GM10248 (cell line): ENCODE data around the gene TMED4.

Experiments
- CTCF ChIA-PET: fragments of 300-600 bp; sonication (Branson Sonifier 250); formaldehyde crosslinking; extraction: SDS; loops from one replicate; lab custom pipeline; 2021; ENCODE audit warnings: antibody characterized with exemption; lab: Yijun Ruan, JAX
- POLR2A ChIA-PET: fragments of 350-650 bp; sonication (Branson Sonifier 250); formaldehyde crosslinking; extraction: SDS; loops from one replicate; lab custom pipeline; 2020; ENCODE audit warnings: antibody characterized with exemption; lab: Yijun Ruan, JAX
- DNase-seq: peaks from one replicate; pipeline ENCODE4 v3.0.0; 2012; ENCODE audit errors: extremely low spot score
- TF ChIP-seq, protein P1 (sequence below): IDR thresholded peaks from 2 replicates; pipeline ENCODE4 v1.5.1; 2012; ENCODE audit warnings: mild to moderate bottlenecking, low read depth; ENCODE audit errors: extremely low read depth, missing control alignments, control extremely low read depth

TMED4 gene

DNA sequence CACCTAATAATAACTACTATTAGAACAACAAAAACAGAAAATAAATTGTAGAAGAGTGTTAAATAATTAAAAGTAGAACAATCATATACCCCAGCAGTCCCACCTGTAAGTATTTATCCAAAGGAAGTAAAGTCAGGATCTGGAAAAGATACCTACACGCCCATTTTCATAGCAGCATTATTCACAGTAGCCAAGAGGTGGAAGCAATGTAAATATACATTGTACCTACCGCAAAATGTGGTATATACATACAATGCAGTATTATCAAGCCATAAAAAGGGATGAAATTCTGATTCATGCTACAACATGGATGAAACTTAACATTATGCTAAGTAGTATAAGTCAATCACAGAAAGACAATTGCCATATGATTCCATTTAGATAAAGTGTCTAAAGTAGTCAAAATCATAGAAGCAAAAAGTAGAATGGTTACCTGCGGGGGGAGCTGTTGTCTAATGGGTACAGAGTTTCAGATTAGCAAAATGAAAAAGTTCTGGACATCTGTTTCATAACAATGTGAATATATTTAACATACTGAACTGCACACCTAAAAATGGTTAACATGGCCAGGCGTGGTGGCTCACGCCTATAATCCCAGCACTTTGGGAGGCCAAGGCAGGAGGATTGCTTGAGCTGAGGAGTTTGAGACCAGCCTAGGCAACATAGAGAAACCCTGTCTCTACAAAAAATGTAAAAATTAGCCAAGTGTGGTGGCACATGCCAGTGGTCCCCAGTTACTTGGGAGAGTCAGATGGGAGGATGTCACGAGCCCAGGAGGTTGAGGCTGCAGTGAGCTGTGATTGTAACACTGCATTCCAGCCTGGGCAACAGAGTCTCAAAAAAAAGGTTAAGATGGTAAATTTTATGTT lies 6.0 kb upstream of the TMED4 start:
- TF ChIP-seq, protein P1, sequence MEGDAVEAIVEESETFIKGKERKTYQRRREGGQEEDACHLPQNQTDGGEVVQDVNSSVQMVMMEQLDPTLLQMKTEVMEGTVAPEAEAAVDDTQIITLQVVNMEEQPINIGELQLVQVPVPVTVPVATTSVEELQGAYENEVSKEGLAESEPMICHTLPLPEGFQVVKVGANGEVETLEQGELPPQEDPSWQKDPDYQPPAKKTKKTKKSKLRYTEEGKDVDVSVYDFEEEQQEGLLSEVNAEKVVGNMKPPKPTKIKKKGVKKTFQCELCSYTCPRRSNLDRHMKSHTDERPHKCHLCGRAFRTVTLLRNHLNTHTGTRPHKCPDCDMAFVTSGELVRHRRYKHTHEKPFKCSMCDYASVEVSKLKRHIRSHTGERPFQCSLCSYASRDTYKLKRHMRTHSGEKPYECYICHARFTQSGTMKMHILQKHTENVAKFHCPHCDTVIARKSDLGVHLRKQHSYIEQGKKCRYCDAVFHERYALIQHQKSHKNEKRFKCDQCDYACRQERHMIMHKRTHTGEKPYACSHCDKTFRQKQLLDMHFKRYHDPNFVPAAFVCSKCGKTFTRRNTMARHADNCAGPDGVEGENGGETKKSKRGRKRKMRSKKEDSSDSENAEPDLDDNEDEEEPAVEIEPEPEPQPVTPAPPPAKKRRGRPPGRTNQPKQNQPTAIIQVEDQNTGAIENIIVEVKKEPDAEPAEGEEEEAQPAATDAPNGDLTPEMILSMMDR: peak; percentile 47
- CTCF ChIA-PET: interaction anchor here (0.9 to 5.0 kb wide), 14 partner anchors 11 to 548 kb away, joined by 3 to 41 read pairs (median 4); partner anchors contain the start of genes H2AZ2 and OGDH
- POLR2A ChIA-PET: no interaction called here
- DNase-seq: no peak

GRCh38 chr7:44583146-44583865 lies 1.3 kb upstream of the TMED4 start:
- POLR2A ChIA-PET: interaction anchor here (0.5 kb wide), 1 partner anchor 397 kb away, joined by 3 read pairs; no protein-coding TSS in a partner anchor
- TF ChIP-seq, protein P1: no peak
- CTCF ChIA-PET: interaction anchor here (0.7 to 1.9 kb wide), 8 partner anchors 18 to 352 kb away, joined by 3 to 5 read pairs (median 3); no protein-coding TSS in a partner anchor
- no peak for DNase-seq

DNA sequence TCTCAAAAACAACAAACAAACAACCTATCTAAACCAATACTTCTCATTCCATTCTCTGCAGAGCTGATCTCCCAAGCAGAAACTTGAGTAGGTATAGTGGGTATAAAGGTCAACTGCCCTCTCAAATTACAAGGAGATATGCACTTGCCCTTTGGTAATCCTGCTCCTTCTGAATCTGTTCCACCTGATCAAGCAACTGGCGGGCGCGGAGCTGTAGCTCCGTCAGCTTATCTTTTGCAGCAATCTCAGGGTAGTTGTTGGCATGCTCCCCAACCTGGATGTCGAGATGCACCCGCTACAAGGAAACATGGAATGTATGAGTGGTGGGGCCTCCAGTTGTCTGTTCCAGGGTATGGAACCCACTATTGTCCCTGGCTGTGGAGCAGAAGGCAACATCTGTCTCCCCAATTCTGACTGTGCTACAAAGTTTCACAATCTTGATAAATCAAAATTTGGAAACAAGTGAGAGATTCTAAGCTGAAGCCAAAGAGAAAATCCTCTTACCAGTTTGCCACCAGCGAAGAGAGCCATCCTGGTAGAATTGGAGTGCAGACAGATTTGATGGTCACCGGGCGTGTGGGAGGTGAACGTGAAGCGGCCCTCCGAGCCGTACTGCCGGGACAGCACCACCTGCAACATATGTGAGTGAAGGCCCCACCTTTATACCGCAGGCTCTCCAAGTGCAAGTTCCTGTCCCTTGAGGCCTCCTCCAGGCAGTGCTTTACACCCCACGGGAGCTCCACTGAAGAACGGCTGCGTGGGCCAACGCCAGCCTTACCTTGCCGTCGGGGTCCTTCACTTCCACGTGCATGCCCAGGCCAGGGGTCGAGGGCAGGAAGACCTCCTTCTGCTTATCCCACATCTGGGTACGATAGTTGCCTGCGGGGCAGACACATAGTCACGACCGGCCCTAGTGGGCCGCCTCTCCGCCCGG lies 819 bp downstream of the TMED4 start:
- DNase-seq: peak; percentile 53
- POLR2A ChIA-PET: interaction anchor here (0.8 to 1.2 kb wide), 2 partner anchors 25 to 54 kb away, joined by 3 read pairs; partner anchors contain the start of gene OGDH
- TF ChIP-seq, protein P1: no peak
- CTCF ChIA-PET: interaction anchor here (0.8 to 3.4 kb wide), 10 partner anchors 8 to 341 kb away, joined by 3 to 21 read pairs (median 4); partner anchors contain the start of gene DDX56

DNA sequence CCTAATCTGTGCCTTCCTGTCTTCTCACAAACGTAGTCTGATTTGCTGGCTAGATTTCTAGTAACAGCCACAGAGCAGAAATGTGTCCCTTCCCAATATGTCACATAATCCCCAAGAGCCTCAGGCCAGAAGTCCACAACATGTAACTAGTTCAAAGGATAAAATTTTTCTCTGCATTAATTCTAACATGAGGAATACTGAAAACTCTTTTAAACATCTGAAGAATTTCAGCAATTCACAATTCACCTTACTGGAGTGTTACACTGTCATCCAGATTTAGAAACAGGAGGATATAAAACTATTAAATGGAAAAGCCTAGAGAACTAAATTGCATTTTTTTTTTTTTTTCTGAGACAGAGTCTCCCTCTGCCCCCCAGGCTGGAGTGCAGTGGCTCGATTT lies 5.8 kb downstream of the TMED4 start:
- POLR2A ChIA-PET: interaction anchor here (2.0 kb wide), 1 partner anchor 11 kb away, joined by 6 read pairs; no protein-coding TSS in a partner anchor
- TF ChIP-seq, protein P1: no peak
- DNase-seq: no peak
- CTCF ChIA-PET: interaction anchor here (5.6 kb wide), 1 partner anchor 11 kb away, joined by 41 read pairs; no protein-coding TSS in a partner anchor

- no peak for DNase-seq
- POLR2A ChIA-PET: interaction anchor here (2.0 kb wide), 1 partner anchor 9 kb away, joined by 6 read pairs; no protein-coding TSS in a partner anchor
These were observed 7.0 kb downstream of the TMED4 start for GRCh38 chr7:44575054-44575453.

More at GRCh38 chr7:44575054-44575453, 7.0 kb downstream of the TMED4 start:
- CTCF ChIA-PET: interaction anchor here (1.3 to 5.6 kb wide), 3 partner anchors 10 to 306 kb away, joined by 3 to 41 read pairs (median 8); partner anchors contain the start of gene H2AZ2
- TF ChIP-seq, protein P1: no peak
